HL-60/S4 treated with retinoic acid at 250 ng/mL for 4 days and 3 days (cell line): Measurements from ENCODE around the gene CERS1.

ENCODE experiments used
- in situ Hi-C: fragments of 300-500 bp; cut with MboI; formaldehyde crosslinking; loops from 2 replicates; pipeline ENCODE4 v1.7.0; 2022; ENCODE audit warnings: low sequenced_read_pairs

The CERS1 gene, protein sequence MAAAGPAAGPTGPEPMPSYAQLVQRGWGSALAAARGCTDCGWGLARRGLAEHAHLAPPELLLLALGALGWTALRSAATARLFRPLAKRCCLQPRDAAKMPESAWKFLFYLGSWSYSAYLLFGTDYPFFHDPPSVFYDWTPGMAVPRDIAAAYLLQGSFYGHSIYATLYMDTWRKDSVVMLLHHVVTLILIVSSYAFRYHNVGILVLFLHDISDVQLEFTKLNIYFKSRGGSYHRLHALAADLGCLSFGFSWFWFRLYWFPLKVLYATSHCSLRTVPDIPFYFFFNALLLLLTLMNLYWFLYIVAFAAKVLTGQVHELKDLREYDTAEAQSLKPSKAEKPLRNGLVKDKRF

DNA sequence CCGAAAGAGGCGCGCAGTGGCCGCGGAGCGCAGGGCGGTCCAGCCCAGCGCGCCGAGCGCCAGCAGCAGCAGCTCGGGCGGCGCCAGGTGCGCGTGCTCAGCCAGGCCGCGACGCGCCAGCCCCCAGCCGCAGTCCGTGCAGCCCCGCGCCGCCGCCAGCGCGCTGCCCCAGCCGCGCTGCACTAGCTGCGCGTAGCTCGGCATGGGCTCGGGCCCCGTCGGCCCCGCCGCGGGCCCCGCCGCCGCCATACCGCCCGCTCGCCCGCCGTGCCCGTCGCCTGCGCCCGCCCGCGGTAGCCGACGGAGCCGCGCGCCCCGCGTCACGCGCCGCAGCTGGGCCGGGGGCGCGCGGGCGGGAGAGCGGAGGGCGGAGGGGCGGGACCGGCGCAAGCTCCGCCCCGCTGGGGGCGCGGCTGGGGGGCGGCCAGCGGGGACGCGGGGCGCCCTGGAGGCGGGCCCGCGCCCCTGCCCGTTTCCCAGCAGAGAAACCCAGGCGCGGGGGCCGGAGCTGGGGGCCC is at the start of gene CERS1:
TSS of gene CERS1 (minus strand) at position 335 of the 518 bp plus-strand sequence. CDS start at position 249, 86 bp downstream.
- in situ Hi-C loops = no loop called here

DNA sequence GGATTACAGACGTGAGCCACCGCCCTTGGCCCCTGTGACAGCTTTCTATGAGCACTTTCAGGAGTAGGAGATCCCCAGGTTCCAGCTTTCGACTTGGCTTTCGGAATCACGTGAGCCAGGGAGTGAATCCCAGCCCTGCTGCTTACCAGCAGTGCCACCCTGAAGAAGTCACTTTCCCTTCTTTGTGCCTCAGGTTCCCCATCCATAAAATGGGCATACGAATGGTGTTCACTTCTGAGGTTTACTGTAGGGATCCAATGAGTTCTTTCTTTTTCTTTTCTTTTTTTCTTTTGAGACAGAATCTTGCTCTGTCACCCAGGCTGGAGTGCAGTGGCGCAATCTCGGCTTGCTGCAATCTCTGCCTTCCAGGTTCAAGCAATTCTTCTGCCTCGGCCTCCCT is 49.3 kb upstream of the CERS1 start:
- in situ Hi-C loops = no loop called here

DNA sequence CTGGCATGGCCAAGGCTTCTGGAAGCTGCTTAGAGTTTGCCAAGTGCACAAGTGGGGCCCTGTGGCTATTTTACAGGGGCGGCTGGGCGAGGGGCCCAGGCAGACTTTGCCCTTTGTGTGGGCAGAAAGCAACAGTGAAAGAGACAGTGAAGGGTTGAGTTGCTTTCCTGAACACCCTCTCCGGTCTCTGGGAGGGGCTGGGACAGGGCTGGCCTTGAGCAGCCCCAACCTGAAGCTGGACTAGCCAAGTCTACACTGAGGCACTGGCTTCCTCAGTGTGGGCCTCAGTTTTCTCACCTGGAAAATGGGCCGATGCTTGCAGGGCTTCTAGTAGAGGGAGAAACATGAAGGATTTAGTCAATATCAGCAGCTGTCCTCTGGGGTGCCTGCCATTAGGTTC is 47.5 kb upstream of the CERS1 start:
- in situ Hi-C loops = no loop called here

DNA sequence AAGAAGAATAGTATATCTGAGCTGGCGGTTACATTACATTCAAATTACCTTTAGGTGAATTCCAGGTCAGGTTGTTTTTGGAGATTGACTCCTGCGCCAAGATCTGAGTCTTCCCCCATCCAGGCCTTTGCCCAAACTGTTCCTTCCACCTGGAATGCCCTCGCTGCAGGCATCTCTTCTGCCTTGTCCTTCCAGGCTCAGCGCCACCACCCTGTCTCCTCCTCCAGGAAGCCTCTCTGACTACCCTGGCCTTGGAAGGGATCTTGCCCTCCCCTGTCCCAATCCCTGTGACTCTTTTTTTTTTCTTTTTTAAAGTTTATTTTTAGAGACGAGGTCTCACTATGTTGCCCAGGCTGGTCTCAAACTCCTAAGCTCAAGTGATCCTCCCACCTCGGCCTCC is 46.7 kb upstream of the CERS1 start:
- in situ Hi-C loops = no loop called here

DNA sequence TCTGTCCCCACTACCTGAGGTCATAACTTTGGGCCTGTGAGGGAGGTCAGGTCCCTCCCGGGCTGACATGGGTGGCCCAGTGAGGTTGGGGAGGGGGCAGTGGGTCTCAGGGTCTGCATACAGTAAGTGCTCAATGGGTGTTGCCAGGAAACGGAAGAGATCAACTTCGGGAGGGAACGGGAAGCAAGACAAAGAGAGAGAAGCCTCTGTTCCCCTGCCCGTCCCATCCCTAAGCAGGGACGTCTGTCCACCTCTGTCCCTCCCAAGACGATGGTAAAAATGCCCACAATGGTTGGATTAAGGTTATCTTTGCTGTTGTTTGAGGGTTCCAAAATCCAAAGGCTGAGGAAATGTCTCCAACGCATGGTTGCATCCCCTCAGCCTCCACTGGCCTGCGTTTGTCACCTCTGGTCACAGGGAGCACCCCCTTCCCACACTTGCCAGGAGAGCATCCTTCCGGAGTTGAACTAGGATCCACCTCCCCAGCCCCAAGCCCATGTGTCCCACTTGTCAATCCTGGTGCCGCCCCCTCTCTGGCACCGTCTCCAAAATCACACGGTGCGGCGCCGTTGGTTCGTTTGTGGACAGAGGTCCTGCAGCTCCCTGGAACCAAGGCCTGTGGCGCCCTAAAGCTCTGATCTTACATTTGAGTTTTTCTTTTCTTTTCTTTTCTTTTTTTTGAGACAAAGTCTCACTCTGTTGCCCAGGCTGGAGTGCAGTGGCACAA is 45.8 kb upstream of the CERS1 start:
- in situ Hi-C loops = no loop called here

DNA sequence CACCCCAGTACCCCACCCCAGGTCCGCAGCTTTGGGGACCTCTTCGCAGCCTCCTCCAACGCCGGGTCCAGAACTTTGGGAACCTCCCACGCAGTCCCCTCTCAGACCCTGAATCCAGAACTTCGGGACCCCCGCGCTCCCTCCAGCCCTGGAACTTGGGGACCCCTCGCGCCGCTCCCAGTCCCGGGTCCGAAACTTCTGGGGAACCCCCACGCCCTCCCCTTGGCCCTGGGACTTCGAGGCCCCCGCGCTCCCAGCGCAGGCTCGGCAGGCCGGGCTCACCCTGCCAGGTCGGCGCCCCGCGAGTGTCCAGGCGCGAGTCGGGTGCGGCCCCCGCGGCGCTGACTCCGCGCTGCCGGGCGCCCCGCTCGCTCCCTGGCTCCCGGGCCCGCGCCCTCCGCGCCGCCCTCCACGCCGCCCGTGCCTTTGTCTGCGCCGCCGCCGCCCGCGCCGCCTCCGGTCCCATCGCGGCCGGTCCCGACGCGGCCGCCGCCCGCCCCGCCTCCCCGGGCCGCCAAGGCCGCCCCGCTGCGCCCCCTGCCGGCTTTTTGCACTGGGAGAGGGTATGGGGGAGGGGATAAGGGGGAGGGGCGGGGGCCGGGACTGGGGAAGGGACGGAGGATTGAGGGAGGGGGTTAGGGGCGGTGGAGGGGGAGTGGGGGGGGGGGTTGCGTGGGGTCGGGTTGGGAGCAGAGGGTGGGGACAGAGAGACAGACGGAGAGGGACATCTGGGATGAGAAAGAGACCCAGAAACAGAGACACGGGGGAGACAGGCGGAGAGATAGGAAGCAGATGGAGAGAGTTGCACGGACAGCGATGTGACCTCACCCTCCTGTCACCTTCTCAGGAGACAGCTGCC is 45.0 kb upstream of the CERS1 start, which contains the start of gene HOMER3:
TSS of gene HOMER3 (minus strand) at position 449 of the 859 bp plus-strand sequence. CDS start 2,235 bp downstream, outside the sequence.
- in situ Hi-C loops = no loop called here

DNA sequence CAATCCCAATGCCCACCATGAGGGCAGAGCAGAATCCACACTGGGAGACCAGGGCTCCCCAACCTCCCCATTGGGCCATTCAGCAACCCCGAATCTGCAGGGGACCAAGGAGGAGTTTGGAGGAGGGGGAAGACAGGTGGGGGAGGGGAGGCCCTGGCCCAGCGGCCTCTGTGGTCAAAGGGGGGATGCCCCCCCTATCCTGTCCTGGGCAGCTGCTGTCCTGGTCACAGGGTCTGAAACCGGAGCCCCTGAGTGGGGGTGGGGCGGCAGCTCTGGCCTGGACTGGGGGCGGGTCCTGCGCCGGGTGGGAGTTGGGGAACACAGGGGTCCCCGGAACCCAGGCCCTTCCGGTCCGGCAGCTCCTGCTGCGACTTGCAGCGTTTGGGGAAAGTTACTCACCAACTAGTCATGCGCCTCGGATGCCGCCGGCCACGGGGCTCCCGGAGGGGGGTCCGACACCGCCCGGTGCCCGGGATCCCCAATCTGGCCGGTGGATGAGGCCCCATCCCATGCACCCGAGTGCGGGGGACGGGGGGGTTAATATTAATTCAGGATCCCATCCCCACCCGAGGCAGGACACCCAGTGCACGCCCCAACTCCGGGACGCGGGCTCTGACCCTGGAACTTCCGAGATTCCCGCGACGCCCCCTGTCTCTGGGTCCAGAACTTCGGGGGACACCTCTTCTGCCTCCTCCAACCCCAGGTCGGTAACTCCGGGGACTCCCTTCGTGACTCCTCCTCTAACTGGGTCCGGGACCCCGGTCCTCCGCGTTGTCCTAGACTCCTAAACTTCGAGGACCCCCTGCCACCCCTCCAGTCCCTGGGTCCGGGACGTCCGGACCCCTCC is 44.2 kb upstream of the CERS1 start:
- in situ Hi-C loops = no loop called here

DNA sequence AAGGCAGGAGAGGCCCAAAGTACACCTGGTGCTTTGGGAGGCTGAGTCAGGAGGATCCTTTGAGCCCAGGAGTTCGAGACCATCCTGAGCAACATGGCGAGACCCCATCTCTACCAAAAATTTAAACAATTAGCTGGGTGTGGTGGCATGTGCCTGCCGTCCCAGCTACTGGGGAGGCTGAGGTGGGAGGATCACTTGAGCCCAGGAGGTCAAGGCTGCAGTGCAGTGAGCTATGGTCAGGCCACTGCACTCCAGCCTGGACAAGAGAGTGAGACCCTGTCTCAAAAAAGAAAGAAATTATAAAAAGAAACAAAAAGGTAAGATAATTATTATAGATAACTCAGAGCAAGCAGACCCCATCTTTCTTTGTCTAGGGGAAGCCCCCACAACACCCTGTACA is 43.2 kb upstream of the CERS1 start:
- in situ Hi-C loops = no loop called here

DNA sequence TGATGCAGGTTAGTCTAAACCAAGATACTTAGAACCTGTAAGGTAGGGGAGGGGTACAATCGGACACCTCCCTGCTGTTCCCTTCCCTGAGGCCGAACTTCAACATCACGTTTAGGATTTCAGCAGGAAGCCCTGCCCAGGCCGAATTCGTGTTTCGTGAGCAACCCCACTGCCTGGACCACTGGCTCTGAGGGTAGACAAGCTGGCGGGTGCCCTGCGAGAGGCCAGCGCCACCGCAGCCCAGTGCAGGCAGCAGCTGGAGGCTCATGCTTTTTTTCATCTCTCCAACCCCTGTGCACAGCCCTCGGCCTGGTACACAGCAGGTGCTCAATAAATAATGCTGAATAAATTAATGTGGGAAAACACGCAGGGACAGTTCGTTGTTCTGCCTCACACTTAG is 37.3 kb upstream of the CERS1 start:
- in situ Hi-C loops = no loop called here

DNA sequence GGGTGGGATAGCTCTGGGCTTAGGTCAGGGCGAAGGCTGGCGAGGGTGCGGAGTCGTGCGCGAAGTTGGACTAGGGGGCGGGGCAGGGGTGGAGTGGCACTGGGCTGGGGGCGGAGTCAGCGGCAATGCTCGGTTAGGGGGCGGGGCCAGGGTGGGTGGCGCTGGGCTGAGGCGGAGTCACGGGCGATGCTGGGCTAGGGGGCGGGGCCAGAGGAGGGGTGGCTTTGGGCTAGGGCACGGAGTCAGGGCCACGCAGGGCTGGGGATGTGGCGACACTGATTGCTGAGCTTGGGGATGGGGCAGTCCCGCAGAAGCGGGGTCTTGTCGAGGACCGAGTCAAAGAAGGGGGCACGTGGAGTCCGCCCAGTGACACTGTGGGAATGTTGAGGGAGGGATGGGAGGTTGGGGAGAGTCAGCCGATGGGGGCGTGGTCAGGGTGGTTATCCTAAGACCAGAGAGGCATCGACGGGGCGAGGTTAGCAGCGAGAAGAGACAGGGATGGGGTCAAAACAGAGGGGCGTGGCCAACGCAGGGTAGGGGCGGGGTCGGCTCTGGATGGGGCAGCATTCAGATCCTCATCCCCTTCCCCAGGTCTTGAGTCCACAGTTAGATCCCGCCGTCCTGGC is 36.4 kb upstream of the CERS1 start:
- in situ Hi-C loops = no loop called here

DNA sequence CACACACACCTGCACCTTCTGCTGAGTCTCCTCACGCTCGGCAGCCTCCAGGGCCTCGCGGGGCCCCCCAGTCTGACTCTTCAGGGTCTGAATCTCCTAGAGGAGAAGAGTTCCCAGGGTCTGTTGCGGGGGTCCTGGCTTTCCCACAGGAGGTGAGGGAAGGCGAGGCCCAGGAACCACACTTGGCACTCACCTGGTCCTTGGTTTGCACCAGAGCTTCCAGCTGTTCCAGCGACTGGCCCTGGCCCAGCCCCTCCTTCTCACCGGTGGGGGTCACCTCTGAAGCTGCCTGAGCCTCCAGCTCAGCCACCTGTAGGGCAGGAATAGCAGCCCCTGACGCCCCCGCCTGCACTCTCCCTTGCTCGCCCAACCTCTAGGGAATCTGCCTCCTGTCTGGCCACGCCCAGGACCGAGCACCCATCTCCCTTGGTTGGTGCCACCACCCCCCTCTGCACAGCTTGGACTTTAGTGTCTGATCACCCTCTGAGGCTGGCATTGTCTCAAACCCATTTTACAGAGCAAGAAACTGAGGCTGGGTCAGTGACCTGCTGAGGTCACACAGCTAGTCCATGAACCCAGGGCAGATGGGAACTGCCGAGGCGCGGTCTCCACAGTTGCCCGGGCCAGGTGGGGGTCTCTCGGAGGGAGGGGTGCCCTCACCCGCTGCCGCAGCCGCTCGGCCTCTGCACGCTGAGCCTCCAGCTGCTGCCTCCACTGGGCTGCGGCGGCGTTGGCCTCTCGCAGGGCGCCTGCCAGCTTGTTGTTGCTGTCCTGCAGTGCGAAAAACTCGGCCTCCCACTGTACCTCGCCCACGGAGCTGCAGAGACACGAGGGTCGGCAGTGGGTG is 35.6 kb upstream of the CERS1 start:
- in situ Hi-C loops = no loop called here

DNA sequence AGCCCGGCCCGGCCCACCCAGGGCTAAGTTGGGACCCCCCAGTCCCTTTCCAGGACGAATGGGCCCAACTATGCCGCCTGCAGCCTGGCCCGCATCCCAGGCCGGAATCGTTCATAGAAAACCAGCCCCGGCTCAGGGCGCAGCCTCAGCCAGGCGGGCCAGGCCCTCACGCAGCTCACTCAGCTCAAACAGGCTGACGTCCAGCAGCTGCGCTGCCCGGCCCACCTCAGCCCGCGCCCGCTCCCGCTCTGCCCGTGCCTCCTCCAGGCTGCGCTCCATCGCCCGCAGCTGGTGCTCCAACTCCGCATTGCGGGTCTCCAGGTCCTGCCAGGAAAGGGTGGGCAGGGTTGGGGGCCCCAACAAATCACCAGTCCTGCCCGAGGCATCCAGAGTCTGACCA is 33.4 kb upstream of the CERS1 start:
- in situ Hi-C loops = no loop called here

DNA sequence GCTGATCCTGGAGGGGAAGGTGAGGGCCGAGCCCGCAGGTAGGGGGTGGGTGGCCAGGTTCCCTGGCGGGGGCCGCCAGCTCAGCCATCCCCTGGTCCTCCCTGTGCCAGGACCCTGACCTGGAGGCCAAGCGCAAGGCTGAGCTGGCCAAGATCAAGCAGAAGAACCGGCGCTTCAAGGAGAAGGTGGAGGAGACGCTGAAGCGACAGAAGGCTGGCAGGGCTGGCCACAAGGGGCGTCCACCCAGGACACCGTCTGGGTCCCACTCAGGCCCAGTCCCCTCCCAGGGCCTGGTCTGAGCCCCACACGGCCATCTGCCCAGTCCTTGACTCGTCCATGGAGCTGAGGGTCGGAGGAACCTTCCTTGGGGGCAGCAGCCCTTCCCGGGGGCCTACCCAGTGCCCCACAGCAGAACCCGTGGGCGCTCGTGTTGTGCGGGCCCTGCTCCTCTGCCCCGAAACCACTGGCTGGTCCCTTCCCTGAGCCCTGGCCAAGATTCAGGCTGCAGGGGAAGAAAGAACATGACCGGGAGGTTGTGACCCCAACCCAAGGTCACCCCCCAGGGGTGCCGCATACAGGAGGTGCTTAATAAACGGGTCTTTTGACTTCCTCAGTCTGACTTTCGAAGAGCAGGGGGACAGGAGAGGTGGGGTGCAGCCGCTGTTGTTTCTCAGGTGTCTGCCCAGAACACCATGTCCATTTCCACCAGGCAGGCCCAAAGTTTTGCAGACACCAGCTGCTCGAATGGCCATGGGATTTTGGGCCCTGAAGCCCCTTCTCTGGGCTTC is 32.3 kb upstream of the CERS1 start:
- in situ Hi-C loops = no loop called here

DNA sequence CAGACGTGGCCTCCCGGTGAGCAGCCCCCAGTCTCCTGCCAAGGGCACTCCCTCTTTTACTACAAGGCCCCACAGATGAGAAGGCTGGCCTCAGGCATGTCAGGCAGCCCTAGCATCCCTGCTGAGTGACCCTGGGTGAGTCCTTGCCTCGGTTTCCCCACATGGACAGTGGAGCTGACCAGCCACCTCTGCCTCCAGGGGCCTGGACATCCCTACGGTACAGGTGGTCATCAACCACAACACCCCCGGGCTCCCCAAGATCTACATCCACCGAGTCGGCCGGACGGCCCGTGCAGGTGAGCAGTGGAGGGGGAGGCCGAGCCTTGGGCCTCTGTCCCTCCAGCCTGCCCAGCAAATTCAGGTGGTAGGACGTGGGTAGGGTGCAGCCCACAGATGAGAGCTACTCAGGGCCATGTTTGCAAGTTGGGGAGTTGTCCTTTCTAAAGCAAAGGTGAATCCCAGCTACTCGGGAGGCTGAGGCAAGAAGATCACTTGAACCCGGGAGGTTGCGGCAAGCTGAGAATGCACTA is 28.8 kb upstream of the CERS1 start:
- in situ Hi-C loops = no loop called here

DNA sequence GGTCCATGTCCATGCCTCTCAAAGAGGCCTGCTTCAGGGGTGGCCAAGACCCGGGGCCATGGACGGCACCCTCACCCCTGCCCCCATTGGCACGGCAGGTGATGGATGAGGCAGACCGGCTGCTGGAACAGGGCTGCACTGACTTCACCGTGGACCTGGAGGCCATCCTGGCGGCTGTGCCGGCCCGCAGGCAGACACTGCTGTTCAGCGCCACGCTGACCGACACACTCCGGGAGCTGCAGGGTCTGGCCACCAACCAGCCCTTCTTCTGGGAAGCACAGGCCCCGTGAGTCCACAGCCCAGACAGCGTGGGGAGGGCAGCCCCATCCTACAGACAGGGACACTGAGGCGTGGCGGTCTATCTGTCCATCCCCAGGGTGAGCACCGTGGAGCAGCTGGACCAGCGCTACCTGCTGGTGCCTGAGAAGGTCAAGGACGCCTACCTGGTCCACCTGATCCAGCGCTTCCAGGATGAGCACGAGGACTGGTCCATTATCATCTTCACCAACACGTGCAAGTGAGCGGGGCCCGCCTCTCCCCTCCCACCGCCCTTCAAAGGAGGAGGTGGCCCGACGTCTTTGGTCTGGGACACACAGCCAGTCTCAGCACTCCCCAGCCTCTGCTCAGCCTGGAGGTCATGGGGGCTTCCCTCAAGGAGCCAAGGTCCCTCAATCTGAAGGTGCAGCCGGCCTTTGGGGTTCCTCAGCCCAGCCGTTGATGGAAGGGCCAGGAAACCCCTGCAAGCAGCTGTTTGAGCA is 26.4 kb upstream of the CERS1 start:
- in situ Hi-C loops = no loop called here

DNA sequence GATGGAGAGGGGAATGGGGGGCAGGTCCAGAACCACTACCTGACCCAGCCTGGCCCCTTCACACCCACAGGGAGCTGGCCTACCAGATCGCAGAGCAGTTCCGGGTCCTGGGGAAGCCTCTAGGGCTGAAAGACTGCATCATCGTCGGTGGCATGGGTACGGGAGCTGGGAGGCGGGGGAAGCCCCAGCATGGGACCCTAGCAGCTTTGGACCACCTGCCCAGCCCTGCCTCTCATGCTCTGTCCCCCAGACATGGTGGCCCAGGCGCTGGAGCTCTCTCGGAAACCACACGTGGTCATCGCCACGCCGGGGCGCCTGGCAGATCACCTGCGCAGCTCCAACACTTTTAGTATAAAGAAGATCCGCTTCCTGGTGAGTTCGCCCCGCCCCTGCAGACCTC is 25.6 kb upstream of the CERS1 start:
- in situ Hi-C loops = no loop called here

DNA sequence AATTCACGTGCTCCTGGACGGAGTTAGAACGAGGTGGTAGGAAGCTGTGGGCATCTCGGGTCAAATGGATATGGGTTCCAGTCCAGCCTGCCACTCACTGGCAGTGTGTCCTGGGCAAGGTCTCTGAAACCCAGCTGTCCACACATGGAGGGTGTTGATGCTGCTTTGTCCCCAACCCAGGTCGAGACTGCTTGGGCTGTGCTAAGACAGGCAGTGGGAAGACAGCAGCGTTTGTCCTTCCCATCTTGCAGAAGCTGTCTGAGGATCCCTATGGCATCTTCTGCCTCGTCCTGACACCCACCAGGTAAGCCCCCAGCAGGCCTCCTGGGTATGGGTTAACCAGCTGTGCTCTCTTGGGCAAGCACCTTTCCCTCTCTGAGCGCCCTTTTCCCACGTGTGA is 24.4 kb upstream of the CERS1 start:
- in situ Hi-C loops = no loop called here
